GM19438 (cell line): ENCODE results near the gene NUP93.

Experiments used
- ATAC-seq: cut with Tn5 transposase; IDR thresholded peaks from one replicate; pipeline ENCODE4 v1.9.1; 2021; ENCODE audit warnings: low read depth; ENCODE audit not compliant: unreplicated experiment

The NUP93 gene

GRCh38 chr16:56842133-56842532 is 112.2 kb downstream of the NUP93 start:
- ATAC-seq: no peak

- ATAC-seq: no peak
Measured at GRCh38 chr16:56844056-56844455, 114.1 kb downstream of the NUP93 start.

GRCh38 chr16:56847173-56847910 is 117.4 kb downstream of the NUP93 start:
- no peak for ATAC-seq

GRCh38 chr16:56848029-56848936 is 118.4 kb downstream of the NUP93 start:
- ATAC-seq: no peak

GRCh38 chr16:56848955-56849689 is 119.2 kb downstream of the NUP93 start:
- no peak for ATAC-seq

GRCh38 chr16:56849690-56850680 is 120.1 kb downstream of the NUP93 start:
- no peak for ATAC-seq

- ATAC-seq: no peak
Measured at GRCh38 chr16:56851671-56852400, 121.9 kb downstream of the NUP93 start.

GRCh38 chr16:56852401-56852730 is 122.4 kb downstream of the NUP93 start:
- ATAC-seq: no peak

- ATAC-seq: no peak
Measured at GRCh38 chr16:56852968-56853367, 123.0 kb downstream of the NUP93 start.

GRCh38 chr16:56855201-56855600 is 125.3 kb downstream of the NUP93 start:
- ATAC-seq: no peak

GRCh38 chr16:56855946-56856345 is 126.0 kb downstream of the NUP93 start:
- no peak for ATAC-seq

GRCh38 chr16:56856876-56857447 is 127.0 kb downstream of the NUP93 start:
- no peak for ATAC-seq

GRCh38 chr16:56858374-56858773 is 128.4 kb downstream of the NUP93 start:
- ATAC-seq: no peak

GRCh38 chr16:56859636-56860035 is 129.7 kb downstream of the NUP93 start:
- no peak for ATAC-seq

- peak; percentile 92 for ATAC-seq
Measured at GRCh38 chr16:56860226-56861020, 130.5 kb downstream of the NUP93 start.

- ATAC-seq: no peak
Measured at GRCh38 chr16:56861092-56861610, 131.2 kb downstream of the NUP93 start.

GRCh38 chr16:56861756-56862155 is 131.8 kb downstream of the NUP93 start:
- no peak for ATAC-seq

- ATAC-seq: no peak
Measured at GRCh38 chr16:56862776-56863175, 132.8 kb downstream of the NUP93 start.
